GM18505 (cell line): ENCODE data around the gene ABHD2.
"Not testable (repeated sequence)": the region's sequence is repeated elsewhere in the genome, so short reads cannot be mapped to it uniquely, and the experiment has no call there.

Source experiments
- ATAC-seq: cut with Tn5 transposase; IDR thresholded peaks from one replicate; pipeline ENCODE4 v1.9.1; 2021; ENCODE audit not compliant: unreplicated experiment
- POLR2A ChIP-seq: IDR thresholded peaks from 4 replicates; pipeline ENCODE4 v1.6.1; 2011; ENCODE audit warnings: borderline replicate concordance; ENCODE audit not compliant: insufficient read depth, insufficient read length; ENCODE audit errors: extremely low read depth

The ABHD2 gene

GRCh38 chr15:89111961-89112340, 23.7 kb downstream of the ABHD2 start:
- ATAC-seq, result no peak
- TF ChIP-seq POLR2A, result no peak

GRCh38 chr15:89112341-89112971, 24.2 kb downstream of the ABHD2 start:
- no peak for TF ChIP-seq POLR2A
- ATAC-seq, result peak; percentile 70

GRCh38 chr15:89113296-89114024, 25.2 kb downstream of the ABHD2 start:
- TF ChIP-seq POLR2A, result no peak
- ATAC-seq, result no peak

GRCh38 chr15:89114990-89115389, 26.7 kb downstream of the ABHD2 start:
- no peak for TF ChIP-seq POLR2A
- no peak for ATAC-seq

- no peak for TF ChIP-seq POLR2A
- no peak for ATAC-seq
Measured at GRCh38 chr15:89115547-89115946, 27.3 kb downstream of the ABHD2 start.

GRCh38 chr15:89116404-89116803, 28.1 kb downstream of the ABHD2 start:
- no peak for TF ChIP-seq POLR2A

GRCh38 chr15:89117790-89118189, 29.5 kb downstream of the ABHD2 start:
- ATAC-seq, result no peak
- no peak for TF ChIP-seq POLR2A

More at GRCh38 chr15:89116404-89116803, 28.1 kb downstream of the ABHD2 start:
- no peak for ATAC-seq

GRCh38 chr15:89118481-89118989, 30.3 kb downstream of the ABHD2 start:
- no peak for TF ChIP-seq POLR2A
- no peak for ATAC-seq

- no peak for ATAC-seq
- no peak for TF ChIP-seq POLR2A
Measured at GRCh38 chr15:89119489-89120478, 31.5 kb downstream of the ABHD2 start.

GRCh38 chr15:89120479-89121000, 32.3 kb downstream of the ABHD2 start:
- ATAC-seq, result not testable (repeated sequence)

GRCh38 chr15:89121414-89121813, 33.2 kb downstream of the ABHD2 start:
- no peak for TF ChIP-seq POLR2A
- ATAC-seq, result no peak

- TF ChIP-seq POLR2A, result no peak
- no peak for ATAC-seq
Measured at GRCh38 chr15:89122505-89123180, 34.4 kb downstream of the ABHD2 start.

GRCh38 chr15:89123181-89123525, 34.9 kb downstream of the ABHD2 start:
- no peak for TF ChIP-seq POLR2A
- no peak for ATAC-seq
